ENCODE measurements around the gene CLCN4. TPM values are rescaled to one million over a fixed set of nuclear protein-coding genes. Genes with fewer than 3 reads are reported as not detected.

CLCN4 gene
- total RNA-seq, 4 donors from 2014 or later, result 2.0 to 3.1 (median 2.8) TPM

- no peak for TF ChIP-seq CTCF (IDR thresholded peaks at IDR 0.05; ENCODE audit: low read depth)
Observed at GRCh38 chrX:10120828-10121227, 35.9 kb upstream of the CLCN4 start.

GRCh38 chrX:10121787-10122186 lies 35.0 kb upstream of the CLCN4 start:
- TF ChIP-seq CTCF (IDR thresholded peaks at IDR 0.05; ENCODE audit: low read depth), result no peak

- no peak for TF ChIP-seq CTCF (IDR thresholded peaks at IDR 0.05; ENCODE audit: low read depth)
Observed at GRCh38 chrX:10124506-10125247, 32.1 kb upstream of the CLCN4 start.

GRCh38 chrX:10125248-10125615 lies 31.5 kb upstream of the CLCN4 start:
- no peak for TF ChIP-seq CTCF (IDR thresholded peaks at IDR 0.05; ENCODE audit: low read depth)

GRCh38 chrX:10126044-10126443 lies 30.7 kb upstream of the CLCN4 start:
- TF ChIP-seq CTCF (IDR thresholded peaks at IDR 0.05; ENCODE audit: low read depth), result no peak

GRCh38 chrX:10126834-10127233 lies 29.9 kb upstream of the CLCN4 start:
- no peak for TF ChIP-seq CTCF (IDR thresholded peaks at IDR 0.05; ENCODE audit: low read depth)

- no peak for TF ChIP-seq CTCF (IDR thresholded peaks at IDR 0.05; ENCODE audit: low read depth)
Observed at GRCh38 chrX:10128386-10128785, 28.4 kb upstream of the CLCN4 start.
